ENCODE results near the gene TSKU. TPM values are rescaled to one million over a fixed set of nuclear protein-coding genes. Genes with fewer than 3 reads are reported as not detected.

TSKU gene
- total RNA-seq, 1 experiment from 2014 or later: 20.1 TPM

- CTCF ChIA-PET: interaction anchor here (0.6 to 1.5 kb wide), 2 partner anchors 30 to 1236 kb away, joined by 3 to 4 read pairs; no protein-coding TSS in a partner anchor
Observed at GRCh38 chr11:76763573-76764346, 19.4 kb upstream of the TSKU start.

GRCh38 chr11:76764941-76765665 lies 18.1 kb upstream of the TSKU start:
- Mint-ChIP-seq H3K9me3 (ENCODE audit: unreplicated experiment) (no peaks in the 10 kb centered on the region), H3K27me3 (ENCODE audit: insufficient read depth, unreplicated experiment) (no peaks in the 10 kb centered on the region), H3K4me1 (ENCODE audit: insufficient read depth, unreplicated experiment) (peaks cover 32% of the 10 kb centered on the region), H3K27ac (ENCODE audit: low read depth, unreplicated experiment) (no peak overlapping the region), H3K4me3 (ENCODE audit: unreplicated experiment) (no peak overlapping the region), H3K36me3 (ENCODE audit: insufficient read depth, unreplicated experiment) (no peaks in the 10 kb centered on the region)
- DNase-seq (ENCODE audit: unreplicated experiment): no peak
- no peak for TF ChIP-seq CTCF (IDR thresholded peaks at IDR 0.05; ENCODE audit: unreplicated experiment)
- ChIA-PET POLR2A (no interaction called here), CTCF (no interaction called here)
- no TSS peak for BruUV-seq (replicated peaks)
- intact Hi-C loops (cut with micrococcal nuclease): no loop called here

More at GRCh38 chr11:76763573-76764346, 19.4 kb upstream of the TSKU start:
- H3K36me3 Mint-ChIP-seq (ENCODE audit: insufficient read depth, unreplicated experiment): no peaks in the 10 kb centered on the region
- no peaks in the 10 kb centered on the region for H3K9me3 Mint-ChIP-seq (ENCODE audit: unreplicated experiment)
- POLR2A ChIA-PET: interaction anchor here (0.9 kb wide), 1 partner anchor 19 kb away, joined by 4 read pairs; the partner anchor contains the start of gene TSKU
- no peaks in the 10 kb centered on the region for H3K27me3 Mint-ChIP-seq (ENCODE audit: insufficient read depth, unreplicated experiment)
- no peak overlapping the region for H3K27ac Mint-ChIP-seq (ENCODE audit: low read depth, unreplicated experiment)
- peaks cover 25% of the 10 kb centered on the region for H3K4me1 Mint-ChIP-seq (ENCODE audit: insufficient read depth, unreplicated experiment)
- no peak for TF ChIP-seq CTCF (IDR thresholded peaks at IDR 0.05; ENCODE audit: unreplicated experiment)
- no peak overlapping the region for H3K4me3 Mint-ChIP-seq (ENCODE audit: unreplicated experiment)
- BruUV-seq (replicated peaks): no TSS peak
- intact Hi-C loops (cut with micrococcal nuclease): no loop called here
- DNase-seq (ENCODE audit: unreplicated experiment): peak; percentile 74

- ChIA-PET POLR2A (interaction anchor here (1.1 kb wide), 1 partner anchor 18 kb away, joined by 3 read pairs; no protein-coding TSS in a partner anchor), CTCF (no interaction called here)
- peaks cover 40% of the 10 kb centered on the region for H3K4me1 Mint-ChIP-seq (ENCODE audit: insufficient read depth, unreplicated experiment)
- H3K4me3 Mint-ChIP-seq (ENCODE audit: unreplicated experiment): no peak overlapping the region
- TF ChIP-seq CTCF (IDR thresholded peaks at IDR 0.05; ENCODE audit: unreplicated experiment): no peak
- intact Hi-C loops (cut with micrococcal nuclease): no loop called here
- no TSS peak for BruUV-seq (replicated peaks)
- H3K9me3 Mint-ChIP-seq (ENCODE audit: unreplicated experiment): no peaks in the 10 kb centered on the region
- H3K27ac Mint-ChIP-seq (ENCODE audit: low read depth, unreplicated experiment): no peak overlapping the region
- no peak for DNase-seq (ENCODE audit: unreplicated experiment)
- no peaks in the 10 kb centered on the region for H3K36me3 Mint-ChIP-seq (ENCODE audit: insufficient read depth, unreplicated experiment)
- no peaks in the 10 kb centered on the region for H3K27me3 Mint-ChIP-seq (ENCODE audit: insufficient read depth, unreplicated experiment)
Observed at GRCh38 chr11:76765863-76766350, 17.2 kb upstream of the TSKU start.

- no peak for TF ChIP-seq CTCF (IDR thresholded peaks at IDR 0.05; ENCODE audit: unreplicated experiment)
- Mint-ChIP-seq H3K36me3 (ENCODE audit: insufficient read depth, unreplicated experiment) (no peaks in the 10 kb centered on the region), H3K27me3 (ENCODE audit: insufficient read depth, unreplicated experiment) (no peaks in the 10 kb centered on the region), H3K4me1 (ENCODE audit: insufficient read depth, unreplicated experiment) (peaks cover 46% of the 10 kb centered on the region), H3K27ac (ENCODE audit: low read depth, unreplicated experiment) (no peak overlapping the region), H3K9me3 (ENCODE audit: unreplicated experiment) (no peaks in the 10 kb centered on the region), H3K4me3 (ENCODE audit: unreplicated experiment) (no peak overlapping the region)
- CTCF ChIA-PET: interaction anchor here (1.3 kb wide), 1 partner anchor 32 kb away, joined by 3 read pairs; no protein-coding TSS in a partner anchor
- intact Hi-C loops (cut with micrococcal nuclease): no loop called here
- BruUV-seq (replicated peaks): no TSS peak
- DNase-seq (ENCODE audit: unreplicated experiment): no peak
- POLR2A ChIA-PET: interaction anchor here (1.1 to 2.2 kb wide), 2 partner anchors 18 to 22 kb away, joined by 3 to 7 read pairs; no protein-coding TSS in a partner anchor
Observed at GRCh38 chr11:76766521-76766920, 16.6 kb upstream of the TSKU start.
